ENCODE data around the gene PCDHGC5. TPM values are rescaled to one million over a fixed set of nuclear protein-coding genes. Genes with fewer than 3 reads are reported as not detected.

Gene PCDHGC5
- total and polyA plus RNA-seq, 2 donors (not counting 1 experiment from before 2014, with no cell fraction given) = 0.10 to 0.67 TPM

GRCh38 chr5:141525653-141526052, 36.8 kb downstream of the PCDHGC5 start:
- ChIA-PET POLR2A (no interaction called here), CTCF (interaction anchor here (1.3 to 11.5 kb wide), 12 partner anchors 9 to 113 kb away, joined by 3 to 176 read pairs (median 23); partner anchors contain the start of genes PCDHGA10, PCDHGA12, PCDHGB7 and PCDHGC3)
- WGBS (ENCODE audit: insufficient coverage) = 97% methylated on average over 3 of the region's 7 CpGs
- no peak overlapping the region for H3K4me2 ChIP-seq (replicated peaks; ENCODE audit: low read depth, low read length, poor library complexity, severe bottlenecking)
- DNase-seq = no peak
- no peak overlapping the region for H3K4me3 ChIP-seq (ENCODE audit: control extremely low read depth in 1 of 5, extremely low read depth in 1 of 5, insufficient read depth in 1 of 5, low read depth in 2 of 5, low read length in 4 of 5)
- Mint-ChIP-seq H3K4me3 (no peak overlapping the region), H3K4me1 (peaks cover 18% of the 10 kb centered on the region), H3K9me3 (ENCODE audit: insufficient read depth) (no peaks in the 10 kb centered on the region), H3K27ac (no peak overlapping the region), H3K27me3 (no peaks in the 10 kb centered on the region)
- H3K36me3 ChIP-seq (replicated peaks in 1 of 2; ENCODE audit: control extremely low read depth in 1 of 2, control insufficient read depth in 1 of 2, extremely low read depth in 1 of 2, insufficient read depth in 2 of 2, low read length in 1 of 2) = peaks cover 8 to 85% of the 10 kb centered on the region in 2 experiments
- ATAC-seq (ENCODE audit: low read depth) = no peak
- TF ChIP-seq EZH2 (IDR thresholded peaks at IDR 0.05; ENCODE audit: borderline replicate concordance, insufficient read depth, low read depth, low read length, poor library complexity, severe bottlenecking) (no peak), CTCF (IDR thresholded peaks at IDR 0.05) (no peak)
- H3K9ac ChIP-seq (ENCODE audit: low read length) = no peak overlapping the region
- intact Hi-C loops (cut with micrococcal nuclease) = loop anchor here (1.0 to 2.0 kb wide), 2 partner anchors 39 to 113 kb away; partner anchors contain the start of gene PCDHGA10
- H3K4me1 ChIP-seq (ENCODE audit: control insufficient read depth in 2 of 2, insufficient read depth in 2 of 2, low read length in 2 of 2) = peaks cover 14 to 18% of the 10 kb centered on the region in 2 donors
- H3K27me3 ChIP-seq (replicated peaks in 1 of 4; ENCODE audit: control extremely low read depth in 1 of 4, control insufficient read depth in 3 of 4, insufficient read depth in 4 of 4, low read length in 3 of 4) = no peaks in the 10 kb centered on the region
- no peaks in the 10 kb centered on the region for H3K9me3 ChIP-seq (ENCODE audit: control extremely low read depth in 1 of 3, control insufficient read depth in 2 of 3, insufficient read depth in 1 of 3, low read length in 2 of 3)
- no peak overlapping the region for H2AFZ ChIP-seq (ENCODE audit: insufficient read depth, low read depth, low read length, poor library complexity, severe bottlenecking)
- peaks cover 7% of the 10 kb centered on the region for H4K20me1 ChIP-seq (ENCODE audit: control insufficient read depth, insufficient read depth, low read length, poor library complexity, severe bottlenecking)
- no peaks in the 10 kb centered on the region for H3K79me2 ChIP-seq (ENCODE audit: control insufficient read depth, insufficient read depth, low read length)
- no peak overlapping the region for H3K27ac ChIP-seq (ENCODE audit: low read length in 2 of 2)

- H3K27me3 Mint-ChIP-seq = no peaks in the 10 kb centered on the region
- TF ChIP-seq EZH2 (IDR thresholded peaks at IDR 0.05; ENCODE audit: borderline replicate concordance, insufficient read depth, low read depth, low read length, poor library complexity, severe bottlenecking) = no peak
- no peak for TF ChIP-seq CTCF (IDR thresholded peaks at IDR 0.05)
- H3K9me3 ChIP-seq (ENCODE audit: control extremely low read depth in 1 of 3, control insufficient read depth in 2 of 3, insufficient read depth in 1 of 3, low read length in 2 of 3) = no peaks in the 10 kb centered on the region
- H3K4me3 Mint-ChIP-seq = no peak overlapping the region
- ChIA-PET POLR2A (no interaction called here), CTCF (interaction anchor here (1.4 to 11.5 kb wide), 9 partner anchors 16 to 208 kb away, joined by 4 to 176 read pairs (median 7); partner anchors contain the start of genes PCDHGA11, PCDHGA12 and PCDHGC3)
- no peak overlapping the region for H3K4me3 ChIP-seq (ENCODE audit: control extremely low read depth in 1 of 5, extremely low read depth in 1 of 5, insufficient read depth in 1 of 5, low read depth in 2 of 5, low read length in 4 of 5)
- peaks cover 11 to 15% of the 10 kb centered on the region in 2 donors for H3K4me1 ChIP-seq (ENCODE audit: control insufficient read depth in 2 of 2, insufficient read depth in 2 of 2, low read length in 2 of 2)
- 40% methylated on average over 1 of the region's 1 CpG for WGBS (ENCODE audit: insufficient coverage)
- H3K27ac Mint-ChIP-seq = no peak overlapping the region
- no peaks in the 10 kb centered on the region for H3K27me3 ChIP-seq (replicated peaks in 1 of 4; ENCODE audit: control extremely low read depth in 1 of 4, control insufficient read depth in 3 of 4, insufficient read depth in 4 of 4, low read length in 3 of 4)
- H3K27ac ChIP-seq (ENCODE audit: low read length in 2 of 2) = no peak overlapping the region
- peaks cover 7 to 83% of the 10 kb centered on the region in 2 experiments for H3K36me3 ChIP-seq (replicated peaks in 1 of 2; ENCODE audit: control extremely low read depth in 1 of 2, control insufficient read depth in 1 of 2, extremely low read depth in 1 of 2, insufficient read depth in 2 of 2, low read length in 1 of 2)
- no peaks in the 10 kb centered on the region for H3K79me2 ChIP-seq (ENCODE audit: control insufficient read depth, insufficient read depth, low read length)
- no peak overlapping the region for H3K4me2 ChIP-seq (replicated peaks; ENCODE audit: low read depth, low read length, poor library complexity, severe bottlenecking)
- H3K9ac ChIP-seq (ENCODE audit: low read length) = no peak overlapping the region
- H3K9me3 Mint-ChIP-seq (ENCODE audit: insufficient read depth) = no peaks in the 10 kb centered on the region
- intact Hi-C loops (cut with micrococcal nuclease) = no loop called here
- no peak for ATAC-seq (ENCODE audit: low read depth)
- peaks cover 14% of the 10 kb centered on the region for H3K4me1 Mint-ChIP-seq
- no peak overlapping the region for H2AFZ ChIP-seq (ENCODE audit: insufficient read depth, low read depth, low read length, poor library complexity, severe bottlenecking)
- H4K20me1 ChIP-seq (ENCODE audit: control insufficient read depth, insufficient read depth, low read length, poor library complexity, severe bottlenecking) = peaks cover 7% of the 10 kb centered on the region
- DNase-seq = no peak
These were observed 38.5 kb downstream of the PCDHGC5 start for GRCh38 chr5:141527426-141527825.
